ENCODE results near the gene ZNF646.

Gene ZNF646

GRCh38 chr16:31043898-31044481 is 30.2 kb upstream of the ZNF646 start:
- no peak overlapping the region for H3K9ac ChIP-seq (ENCODE audit: low read length)
- no peaks in the 10 kb centered on the region for H3K4me1 ChIP-seq (ENCODE audit: control insufficient read depth, insufficient read depth, low read length)
- H3K27ac ChIP-seq (ENCODE audit: low read depth, low read length) = no peak overlapping the region
- peaks cover 15% of the 10 kb centered on the region for H3K36me3 ChIP-seq (ENCODE audit: control insufficient read depth, insufficient read depth, low read length)
- H3K27me3 ChIP-seq (ENCODE audit: control insufficient read depth, insufficient read depth, low read length) = no peaks in the 10 kb centered on the region
- no peak overlapping the region for H3K4me3 ChIP-seq (ENCODE audit: low read length)

- Histone ChIP-seq H3K4me1 (ENCODE audit: control insufficient read depth, insufficient read depth, low read length) (no peaks in the 10 kb centered on the region), H3K27ac (ENCODE audit: low read depth, low read length) (no peak overlapping the region), H3K27me3 (ENCODE audit: control insufficient read depth, insufficient read depth, low read length) (no peaks in the 10 kb centered on the region), H3K9ac (ENCODE audit: low read length) (no peak overlapping the region), H3K36me3 (ENCODE audit: control insufficient read depth, insufficient read depth, low read length) (no peaks in the 10 kb centered on the region), H3K4me3 (ENCODE audit: low read length) (no peak overlapping the region)
These were observed 23.8 kb upstream of the ZNF646 start for GRCh38 chr16:31050280-31051030.

- H3K27ac ChIP-seq (ENCODE audit: low read depth, low read length) = no peak overlapping the region
- H3K36me3 ChIP-seq (ENCODE audit: control insufficient read depth, insufficient read depth, low read length) = no peaks in the 10 kb centered on the region
- no peak overlapping the region for H3K4me3 ChIP-seq (ENCODE audit: low read length)
- no peaks in the 10 kb centered on the region for H3K27me3 ChIP-seq (ENCODE audit: control insufficient read depth, insufficient read depth, low read length)
- no peak overlapping the region for H3K9ac ChIP-seq (ENCODE audit: low read length)
- no peaks in the 10 kb centered on the region for H3K4me1 ChIP-seq (ENCODE audit: control insufficient read depth, insufficient read depth, low read length)
These were observed 22.1 kb upstream of the ZNF646 start for GRCh38 chr16:31052114-31052513.

- no peaks in the 10 kb centered on the region for H3K4me1 ChIP-seq (ENCODE audit: control insufficient read depth, insufficient read depth, low read length)
- no peak overlapping the region for H3K27ac ChIP-seq (ENCODE audit: low read depth, low read length)
- no peak overlapping the region for H3K4me3 ChIP-seq (ENCODE audit: low read length)
- H3K27me3 ChIP-seq (ENCODE audit: control insufficient read depth, insufficient read depth, low read length) = no peaks in the 10 kb centered on the region
- peaks cover 4% of the 10 kb centered on the region for H3K36me3 ChIP-seq (ENCODE audit: control insufficient read depth, insufficient read depth, low read length)
- H3K9ac ChIP-seq (ENCODE audit: low read length) = no peak overlapping the region
These were observed 18.6 kb upstream of the ZNF646 start for GRCh38 chr16:31055613-31056012.

- H3K27ac ChIP-seq (ENCODE audit: low read depth, low read length) = no peak overlapping the region
- H3K9ac ChIP-seq (ENCODE audit: low read length) = no peak overlapping the region
- no peak overlapping the region for H3K4me3 ChIP-seq (ENCODE audit: low read length)
- H3K27me3 ChIP-seq (ENCODE audit: control insufficient read depth, insufficient read depth, low read length) = no peaks in the 10 kb centered on the region
- peaks cover 13% of the 10 kb centered on the region for H3K36me3 ChIP-seq (ENCODE audit: control insufficient read depth, insufficient read depth, low read length)
- peaks cover 2% of the 10 kb centered on the region for H3K4me1 ChIP-seq (ENCODE audit: control insufficient read depth, insufficient read depth, low read length)
These were observed 13.0 kb upstream of the ZNF646 start for GRCh38 chr16:31061126-31061812.

GRCh38 chr16:31061813-31062440 is 12.3 kb upstream of the ZNF646 start:
- no peak overlapping the region for H3K27ac ChIP-seq (ENCODE audit: low read depth, low read length)
- H3K9ac ChIP-seq (ENCODE audit: low read length) = no peak overlapping the region
- H3K4me3 ChIP-seq (ENCODE audit: low read length) = no peak overlapping the region
- peaks cover 13% of the 10 kb centered on the region for H3K36me3 ChIP-seq (ENCODE audit: control insufficient read depth, insufficient read depth, low read length)
- no peaks in the 10 kb centered on the region for H3K27me3 ChIP-seq (ENCODE audit: control insufficient read depth, insufficient read depth, low read length)
- peaks cover 2% of the 10 kb centered on the region for H3K4me1 ChIP-seq (ENCODE audit: control insufficient read depth, insufficient read depth, low read length)

GRCh38 chr16:31063495-31063842 is 10.8 kb upstream of the ZNF646 start:
- H3K4me1 ChIP-seq (ENCODE audit: control insufficient read depth, insufficient read depth, low read length) = peaks cover 2% of the 10 kb centered on the region

GRCh38 chr16:31063843-31064611 is 10.2 kb upstream of the ZNF646 start:
- H3K4me1 ChIP-seq (ENCODE audit: control insufficient read depth, insufficient read depth, low read length) = peaks cover 2% of the 10 kb centered on the region
- H3K4me3 ChIP-seq (ENCODE audit: low read length) = no peak overlapping the region
- H3K9ac ChIP-seq (ENCODE audit: low read length) = no peak overlapping the region
- H3K27ac ChIP-seq (ENCODE audit: low read depth, low read length) = no peak overlapping the region
- H3K27me3 ChIP-seq (ENCODE audit: control insufficient read depth, insufficient read depth, low read length) = no peaks in the 10 kb centered on the region
- peaks cover 13% of the 10 kb centered on the region for H3K36me3 ChIP-seq (ENCODE audit: control insufficient read depth, insufficient read depth, low read length)

More at GRCh38 chr16:31063495-31063842, 10.8 kb upstream of the ZNF646 start:
- Histone ChIP-seq H3K36me3 (ENCODE audit: control insufficient read depth, insufficient read depth, low read length) (peaks cover 13% of the 10 kb centered on the region), H3K4me3 (ENCODE audit: low read length) (no peak overlapping the region), H3K27me3 (ENCODE audit: control insufficient read depth, insufficient read depth, low read length) (no peaks in the 10 kb centered on the region), H3K27ac (ENCODE audit: low read depth, low read length) (no peak overlapping the region), H3K9ac (ENCODE audit: low read length) (no peak overlapping the region)

GRCh38 chr16:31064882-31065461 is 9.2 kb upstream of the ZNF646 start:
- Histone ChIP-seq H3K27me3 (ENCODE audit: control insufficient read depth, insufficient read depth, low read length) (no peaks in the 10 kb centered on the region), H3K9ac (ENCODE audit: low read length) (no peak overlapping the region), H3K36me3 (ENCODE audit: control insufficient read depth, insufficient read depth, low read length) (peaks cover 13% of the 10 kb centered on the region), H3K4me3 (ENCODE audit: low read length) (no peak overlapping the region), H3K4me1 (ENCODE audit: control insufficient read depth, insufficient read depth, low read length) (peaks cover 2% of the 10 kb centered on the region), H3K27ac (ENCODE audit: low read depth, low read length) (peak overlapping the region; percentile 70)

GRCh38 chr16:31067342-31067741 is 6.9 kb upstream of the ZNF646 start:
- no peak overlapping the region for H3K27ac ChIP-seq (ENCODE audit: low read depth, low read length)
- H3K9ac ChIP-seq (ENCODE audit: low read length) = no peak overlapping the region
- H3K4me1 ChIP-seq (ENCODE audit: control insufficient read depth, insufficient read depth, low read length) = peaks cover 5% of the 10 kb centered on the region

GRCh38 chr16:31071861-31072260 is 2.4 kb upstream of the ZNF646 start:
- Histone ChIP-seq H3K36me3 (ENCODE audit: control insufficient read depth, insufficient read depth, low read length) (no peaks in the 10 kb centered on the region), H3K4me1 (ENCODE audit: control insufficient read depth, insufficient read depth, low read length) (peaks cover 10% of the 10 kb centered on the region), H3K4me3 (ENCODE audit: low read length) (peak overlapping the region; percentile 86), H3K9ac (ENCODE audit: low read length) (no peak overlapping the region), H3K27ac (ENCODE audit: low read depth, low read length) (no peak overlapping the region), H3K27me3 (ENCODE audit: control insufficient read depth, insufficient read depth, low read length) (no peaks in the 10 kb centered on the region)

More at GRCh38 chr16:31067342-31067741, 6.9 kb upstream of the ZNF646 start:
- H3K4me3 ChIP-seq (ENCODE audit: low read length) = no peak overlapping the region
- H3K27me3 ChIP-seq (ENCODE audit: control insufficient read depth, insufficient read depth, low read length) = no peaks in the 10 kb centered on the region
- H3K36me3 ChIP-seq (ENCODE audit: control insufficient read depth, insufficient read depth, low read length) = peaks cover 2% of the 10 kb centered on the region

All from rectal smooth muscle tissue (tissue), 1 donor.